Glomerular endothelial cell (primary cell): ENCODE data around the gene XDH. TPM values are rescaled to one million over a fixed set of nuclear protein-coding genes. Genes with fewer than 3 reads are reported as not detected.

ENCODE experiments used
- DNase-seq: peaks from one replicate; pipeline ENCODE4 v3.0.0-alpha.2; 2011; ENCODE audit warnings: low read depth, low spot score; ENCODE audit errors: extremely low read depth
- total RNA-seq: library from RNA; depleted of rRNA; stranded (reverse); fragments of >200 nt; gene quantifications from 2 replicates; pipeline ENCODE4 v1.2.3, GENCODE V29; 2015

Gene XDH
- total RNA-seq, 1 donor from 2014 or later = 0.18 TPM

- no peak for DNase-seq
These were observed 47.8 kb downstream of the XDH start for GRCh38 chr2:31366733-31367132.

GRCh38 chr2:31365834-31366505 is 48.6 kb downstream of the XDH start:
- DNase-seq = no peak

- no peak for DNase-seq
These were observed 49.2 kb downstream of the XDH start for GRCh38 chr2:31365348-31365747.

- DNase-seq = no peak
These were observed 50.4 kb downstream of the XDH start for GRCh38 chr2:31363956-31364750.

GRCh38 chr2:31362581-31362980 is 52.0 kb downstream of the XDH start:
- DNase-seq = no peak

- no peak for DNase-seq
These were observed 55.3 kb downstream of the XDH start for GRCh38 chr2:31359229-31359628.

- no peak for DNase-seq
These were observed 59.7 kb downstream of the XDH start for GRCh38 chr2:31354837-31355236.

- no peak for DNase-seq
These were observed 61.4 kb downstream of the XDH start for GRCh38 chr2:31353179-31353578.

- DNase-seq = no peak
These were observed 64.9 kb downstream of the XDH start for GRCh38 chr2:31349684-31350083.

- no peak for DNase-seq
These were observed 65.4 kb downstream of the XDH start for GRCh38 chr2:31349160-31349559.

GRCh38 chr2:31348618-31349017 is 65.9 kb downstream of the XDH start:
- no peak for DNase-seq

- no peak for DNase-seq
These were observed 66.8 kb downstream of the XDH start for GRCh38 chr2:31347750-31348149.

- no peak for DNase-seq
These were observed 67.2 kb downstream of the XDH start for GRCh38 chr2:31347319-31347718.

- no peak for DNase-seq
These were observed 70.1 kb downstream of the XDH start for GRCh38 chr2:31344447-31344846.

GRCh38 chr2:31341351-31341750 is 73.2 kb downstream of the XDH start:
- no peak for DNase-seq

GRCh38 chr2:31339696-31340095 is 74.8 kb downstream of the XDH start:
- no peak for DNase-seq

- DNase-seq = no peak
These were observed 76.7 kb downstream of the XDH start for GRCh38 chr2:31337860-31338259.

- DNase-seq = no peak
These were observed 77.3 kb downstream of the XDH start for GRCh38 chr2:31337197-31337596.

GRCh38 chr2:31335921-31336585 is 78.5 kb downstream of the XDH start:
- DNase-seq = no peak

GRCh38 chr2:31334311-31335026 is 80.1 kb downstream of the XDH start:
- no peak for DNase-seq

- peak; percentile 34 for DNase-seq
These were observed 80.9 kb downstream of the XDH start for GRCh38 chr2:31333527-31334183.
